ENCODE measurements around the gene RABGAP1. TPM values are rescaled to one million over a fixed set of nuclear protein-coding genes. Genes with fewer than 3 reads are reported as not detected.

The RABGAP1 gene
- polyA plus RNA-seq, 1 of the 3 experiments (the other 2 are of a cell fraction) = 20.2 TPM

DNA sequence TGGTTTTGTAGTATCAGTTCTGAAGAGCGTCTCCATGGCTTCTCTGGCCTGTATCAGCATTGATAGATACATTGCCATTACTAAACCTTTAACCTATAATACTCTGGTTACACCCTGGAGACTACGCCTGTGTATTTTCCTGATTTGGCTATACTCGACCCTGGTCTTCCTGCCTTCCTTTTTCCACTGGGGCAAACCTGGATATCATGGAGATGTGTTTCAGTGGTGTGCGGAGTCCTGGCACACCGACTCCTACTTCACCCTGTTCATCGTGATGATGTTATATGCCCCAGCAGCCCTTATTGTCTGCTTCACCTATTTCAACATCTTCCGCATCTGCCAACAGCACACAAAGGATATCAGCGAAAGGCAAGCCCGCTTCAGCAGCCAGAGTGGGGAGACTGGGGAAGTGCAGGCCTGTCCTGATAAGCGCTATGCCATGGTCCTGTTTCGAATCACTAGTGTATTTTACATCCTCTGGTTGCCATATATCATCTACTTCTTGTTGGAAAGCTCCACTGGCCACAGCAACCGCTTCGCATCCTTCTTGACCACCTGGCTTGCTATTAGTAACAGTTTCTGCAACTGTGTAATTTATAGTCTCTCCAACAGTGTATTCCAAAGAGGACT lies 94.2 kb downstream of the RABGAP1 start:
- ChIA-PET CTCF (no interaction called here), POLR2A (no interaction called here)
- Histone ChIP-seq H3K9me2 (no peaks in the 10 kb centered on the region), H3K4me1 (ENCODE audit: control insufficient read depth in 1 of 2, insufficient read depth in 2 of 2, low read depth in 1 of 2, low read length in 1 of 2) (peaks cover 0 to 8% of the 10 kb centered on the region in 2 experiments; a peak in 2 of 4 replicates), H3K4me3 (ENCODE audit: low read depth in 2 of 2, low read length in 1 of 2) (no peak overlapping the region), H3K27ac (ENCODE audit: low read depth in 2 of 2, low read length in 1 of 2) (no peak overlapping the region), H3F3A (replicated peaks; ENCODE audit: insufficient read depth) (peaks cover 5% of the 10 kb centered on the region), H3K9ac (no peak overlapping the region), H3K79me2 (ENCODE audit: insufficient read depth) (no peaks in the 10 kb centered on the region), H3K27me3 (ENCODE audit: insufficient read depth) (no peaks in the 10 kb centered on the region), H3K36me3 (replicated peaks in 1 of 2; ENCODE audit: control insufficient read depth in 1 of 2, insufficient read depth in 2 of 2, low read length in 1 of 2) (peaks cover 26 to 28% of the 10 kb centered on the region in 2 experiments), H3K4me2 (no peak overlapping the region), H4K20me1 (ENCODE audit: insufficient read depth) (no peaks in the 10 kb centered on the region), H3K9me3 (no peaks in the 10 kb centered on the region), H2AFZ (ENCODE audit: low read depth) (no peak overlapping the region)
- no peak for TF ChIP-seq YY1 (IDR thresholded peaks at IDR 0.05; ENCODE audit: low read depth)
- TF ChIP-seq PBX3 (IDR thresholded peaks at IDR 0.05) = no peak
- no peak for TF ChIP-seq FOXJ3 (CRISPR knock-in tag; IDR thresholded peaks at IDR 0.05)
- no peak for TF ChIP-seq TAF1 (IDR thresholded peaks at IDR 0.05; ENCODE audit: borderline replicate concordance, low read depth, low read length)
- TF ChIP-seq SIN3A (IDR thresholded peaks at IDR 0.05; ENCODE audit: borderline replicate concordance, low read depth, low read length) = no peak
- no peak for TF ChIP-seq ELF1 (IDR thresholded peaks at IDR 0.05)
- TF ChIP-seq FOSL2 (IDR thresholded peaks at IDR 0.05; ENCODE audit: borderline replicate concordance, low read depth) = no peak
- no peak for TF ChIP-seq POLR2AphosphoS5 (IDR thresholded peaks at IDR 0.05; ENCODE audit: low read depth, low read length)
- TF ChIP-seq TEAD4 (IDR thresholded peaks at IDR 0.05; ENCODE audit: borderline replicate concordance, insufficient read depth) = no peak
- no peak for TF ChIP-seq MAX (IDR thresholded peaks at IDR 0.05; ENCODE audit: low read depth)
- whole genome bisulfite sequencing (ENCODE audit: low lambda C conversion rate) = 98% methylated on average over 13 of the region's 13 CpGs
- no peak for DNase-seq

DNA sequence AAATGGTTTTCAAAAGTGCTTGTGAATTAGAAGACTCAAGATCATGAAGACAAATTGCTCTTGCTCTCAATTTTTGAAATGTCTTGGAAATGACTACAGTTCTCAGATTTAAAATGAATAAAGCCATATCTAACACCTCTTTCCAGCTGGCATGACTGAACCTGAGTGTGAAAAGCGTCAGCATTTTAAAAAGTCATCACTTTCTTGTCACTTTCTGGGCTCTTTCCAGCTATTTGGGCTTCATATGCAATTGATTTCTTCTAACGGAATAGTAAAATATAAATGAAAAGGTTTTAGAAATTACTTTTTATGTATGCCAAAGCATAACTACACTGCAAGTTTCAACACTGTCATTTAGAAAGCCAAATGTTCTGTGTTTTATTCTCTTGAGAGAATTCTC lies 95.0 kb downstream of the RABGAP1 start:
- no peak for DNase-seq
- peaks cover 0 to 8% of the 10 kb centered on the region in 2 experiments; a peak in 2 of 4 replicates for H3K4me1 ChIP-seq (ENCODE audit: control insufficient read depth in 1 of 2, insufficient read depth in 2 of 2, low read depth in 1 of 2, low read length in 1 of 2)
- POLR2A ChIA-PET = no interaction called here
- no peaks in the 10 kb centered on the region for H4K20me1 ChIP-seq (ENCODE audit: insufficient read depth)
- no peak overlapping the region for H3K27ac ChIP-seq (ENCODE audit: low read depth in 2 of 2, low read length in 1 of 2)
- H3K4me2 ChIP-seq = no peak overlapping the region
- no peak overlapping the region for H2AFZ ChIP-seq (ENCODE audit: low read depth)
- H3K36me3 ChIP-seq (replicated peaks in 1 of 2; ENCODE audit: control insufficient read depth in 1 of 2, insufficient read depth in 2 of 2, low read length in 1 of 2) = peaks cover 23 to 27% of the 10 kb centered on the region in 2 experiments
- WGBS (ENCODE audit: low lambda C conversion rate) = 99% methylated on average over 2 of the region's 2 CpGs
- no peaks in the 10 kb centered on the region for H3K9me3 ChIP-seq
- CTCF ChIA-PET = no interaction called here
- no peaks in the 10 kb centered on the region for H3K9me2 ChIP-seq
- TF ChIP-seq EZH2phosphoT487 (IDR thresholded peaks at IDR 0.05; ENCODE audit: borderline replicate concordance, low read depth) (no peak), PBX3 (IDR thresholded peaks at IDR 0.05) (no peak), GATA2 (CRISPR knock-in tag; IDR thresholded peaks at IDR 0.05) (no peak), EP300 (IDR thresholded peaks at IDR 0.05; ENCODE audit: borderline replicate concordance in 1 of 2, low read depth in 1 of 2, low read length in 1 of 2) (no peak), TEAD4 (IDR thresholded peaks at IDR 0.05; ENCODE audit: borderline replicate concordance, insufficient read depth) (no peak), USF2 (IDR thresholded peaks at IDR 0.05; ENCODE audit: borderline replicate concordance, low read depth, low read length) (no peak), JUND (IDR thresholded peaks at IDR 0.05) (no peak), SIN3A (IDR thresholded peaks at IDR 0.05; ENCODE audit: borderline replicate concordance, low read depth, low read length) (no peak), CHD2 (IDR thresholded peaks at IDR 0.05; ENCODE audit: low read length, partially characterized antibody) (no peak), ELF1 (IDR thresholded peaks at IDR 0.05) (no peak), RXRA (IDR thresholded peaks at IDR 0.05; ENCODE audit: borderline replicate concordance, low read depth) (no peak)
- TF ChIP-seq, protein P1, sequence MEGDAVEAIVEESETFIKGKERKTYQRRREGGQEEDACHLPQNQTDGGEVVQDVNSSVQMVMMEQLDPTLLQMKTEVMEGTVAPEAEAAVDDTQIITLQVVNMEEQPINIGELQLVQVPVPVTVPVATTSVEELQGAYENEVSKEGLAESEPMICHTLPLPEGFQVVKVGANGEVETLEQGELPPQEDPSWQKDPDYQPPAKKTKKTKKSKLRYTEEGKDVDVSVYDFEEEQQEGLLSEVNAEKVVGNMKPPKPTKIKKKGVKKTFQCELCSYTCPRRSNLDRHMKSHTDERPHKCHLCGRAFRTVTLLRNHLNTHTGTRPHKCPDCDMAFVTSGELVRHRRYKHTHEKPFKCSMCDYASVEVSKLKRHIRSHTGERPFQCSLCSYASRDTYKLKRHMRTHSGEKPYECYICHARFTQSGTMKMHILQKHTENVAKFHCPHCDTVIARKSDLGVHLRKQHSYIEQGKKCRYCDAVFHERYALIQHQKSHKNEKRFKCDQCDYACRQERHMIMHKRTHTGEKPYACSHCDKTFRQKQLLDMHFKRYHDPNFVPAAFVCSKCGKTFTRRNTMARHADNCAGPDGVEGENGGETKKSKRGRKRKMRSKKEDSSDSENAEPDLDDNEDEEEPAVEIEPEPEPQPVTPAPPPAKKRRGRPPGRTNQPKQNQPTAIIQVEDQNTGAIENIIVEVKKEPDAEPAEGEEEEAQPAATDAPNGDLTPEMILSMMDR (IDR thresholded peaks at IDR 0.05) = no peak
- TF ChIP-seq, protein P2, sequence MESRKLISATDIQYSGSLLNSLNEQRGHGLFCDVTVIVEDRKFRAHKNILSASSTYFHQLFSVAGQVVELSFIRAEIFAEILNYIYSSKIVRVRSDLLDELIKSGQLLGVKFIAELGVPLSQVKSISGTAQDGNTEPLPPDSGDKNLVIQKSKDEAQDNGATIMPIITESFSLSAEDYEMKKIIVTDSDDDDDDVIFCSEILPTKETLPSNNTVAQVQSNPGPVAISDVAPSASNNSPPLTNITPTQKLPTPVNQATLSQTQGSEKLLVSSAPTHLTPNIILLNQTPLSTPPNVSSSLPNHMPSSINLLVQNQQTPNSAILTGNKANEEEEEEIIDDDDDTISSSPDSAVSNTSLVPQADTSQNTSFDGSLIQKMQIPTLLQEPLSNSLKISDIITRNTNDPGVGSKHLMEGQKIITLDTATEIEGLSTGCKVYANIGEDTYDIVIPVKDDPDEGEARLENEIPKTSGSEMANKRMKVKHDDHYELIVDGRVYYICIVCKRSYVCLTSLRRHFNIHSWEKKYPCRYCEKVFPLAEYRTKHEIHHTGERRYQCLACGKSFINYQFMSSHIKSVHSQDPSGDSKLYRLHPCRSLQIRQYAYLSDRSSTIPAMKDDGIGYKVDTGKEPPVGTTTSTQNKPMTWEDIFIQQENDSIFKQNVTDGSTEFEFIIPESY (IDR thresholded peaks at IDR 0.05; ENCODE audit: borderline replicate concordance, low read depth) = no peak
- peaks cover 5% of the 10 kb centered on the region for H3F3A ChIP-seq (replicated peaks; ENCODE audit: insufficient read depth)
- H3K4me3 ChIP-seq (ENCODE audit: low read depth in 2 of 2, low read length in 1 of 2) = no peak overlapping the region
- H3K9ac ChIP-seq = no peak overlapping the region
- H3K27me3 ChIP-seq (ENCODE audit: insufficient read depth) = no peaks in the 10 kb centered on the region
- no peaks in the 10 kb centered on the region for H3K79me2 ChIP-seq (ENCODE audit: insufficient read depth)
